HTERT RPE-1 (cell line): ENCODE results near the gene VPS50.

ENCODE experiments used
- in situ Hi-C: fragments of 300-500 bp; cut with MboI; formaldehyde crosslinking; loops from 4 replicates; pipeline ENCODE4 v1.14.3; 2020; ENCODE audit warnings: low sequenced_read_pairs

Gene VPS50

GRCh38 chr7:93231799-93232672 lies at the start of gene VPS50:
TSS of gene VPS50 (plus strand) at chr7:93232366. CDS start at chr7:93232468, 102 bp downstream.
- in situ Hi-C loops, result no loop called here

- in situ Hi-C loops, result no loop called here
These were observed 46.7 kb upstream of the VPS50 start for GRCh38 chr7:93185303-93186027.

GRCh38 chr7:93188870-93189634 lies 43.1 kb upstream of the VPS50 start:
- in situ Hi-C loops, result no loop called here

GRCh38 chr7:93194386-93194785 lies 37.8 kb upstream of the VPS50 start:
- in situ Hi-C loops, result no loop called here

- in situ Hi-C loops, result no loop called here
These were observed 35.8 kb upstream of the VPS50 start for GRCh38 chr7:93196336-93196735.

- in situ Hi-C loops, result no loop called here
These were observed 33.7 kb upstream of the VPS50 start for GRCh38 chr7:93198472-93198871.

- in situ Hi-C loops, result no loop called here
These were observed 29.4 kb upstream of the VPS50 start for GRCh38 chr7:93202594-93203250.

GRCh38 chr7:93203496-93203895 lies 28.7 kb upstream of the VPS50 start:
- in situ Hi-C loops, result no loop called here

- in situ Hi-C loops, result no loop called here
These were observed 27.1 kb upstream of the VPS50 start for GRCh38 chr7:93205046-93205445.

GRCh38 chr7:93211228-93211818 lies 20.8 kb upstream of the VPS50 start:
- in situ Hi-C loops, result no loop called here

- in situ Hi-C loops, result no loop called here
These were observed 19.3 kb upstream of the VPS50 start for GRCh38 chr7:93212881-93213280.

- in situ Hi-C loops, result no loop called here
These were observed 13.0 kb upstream of the VPS50 start for GRCh38 chr7:93218997-93219827.

GRCh38 chr7:93219868-93220267 lies 12.3 kb upstream of the VPS50 start:
- in situ Hi-C loops, result no loop called here

GRCh38 chr7:93226310-93226709 lies 5.9 kb upstream of the VPS50 start, which contains the start of gene HEPACAM2:
TSS of gene HEPACAM2 (minus strand) at chr7:93226469.
- in situ Hi-C loops, result no loop called here

- in situ Hi-C loops, result no loop called here
These were observed 3.9 kb upstream of the VPS50 start for GRCh38 chr7:93228302-93228701.

- in situ Hi-C loops, result no loop called here
These were observed 907 bp upstream of the VPS50 start for GRCh38 chr7:93231259-93231658.

- in situ Hi-C loops, result no loop called here
These were observed 480 bp downstream of the VPS50 start for GRCh38 chr7:93232673-93233018.

- in situ Hi-C loops, result no loop called here
These were observed 3.4 kb downstream of the VPS50 start for GRCh38 chr7:93235541-93235940.

GRCh38 chr7:93238131-93238530 lies 6.0 kb downstream of the VPS50 start:
- in situ Hi-C loops, result no loop called here

GRCh38 chr7:93238748-93239147 lies 6.6 kb downstream of the VPS50 start:
- in situ Hi-C loops, result no loop called here
